ENCODE results near the gene BRIX1.
"Not testable (repeated sequence)": the region's sequence is repeated elsewhere in the genome, so short reads cannot be mapped to it uniquely, and the experiment has no call there.

BRIX1 gene

GRCh38 chr5:34916518-34916917 lies 1.0 kb downstream of the BRIX1 start:
- DNase-seq: no peak

DNA sequence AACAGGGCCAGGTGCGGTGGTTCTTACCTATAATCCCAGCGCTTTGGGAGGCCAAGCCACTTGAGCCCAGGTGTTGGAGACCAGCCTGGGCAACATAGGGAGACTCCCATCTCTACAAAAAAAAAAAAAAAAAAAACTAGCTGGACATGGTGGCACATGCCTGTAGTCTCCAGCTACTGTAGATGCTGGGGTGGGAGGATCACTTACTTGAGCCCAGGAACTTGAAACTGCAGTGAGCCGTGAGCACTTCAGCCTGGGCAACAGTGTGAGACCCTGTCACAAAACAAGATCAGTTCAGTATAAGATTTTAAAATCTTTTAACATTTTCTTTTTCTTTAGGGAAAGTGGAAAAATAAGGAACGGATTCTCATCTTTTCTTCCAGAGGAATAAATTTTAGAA lies 2.5 kb downstream of the BRIX1 start:
- no peak for DNase-seq

- no peak for DNase-seq
Measured at GRCh38 chr5:34919077-34919476, 3.6 kb downstream of the BRIX1 start.

- DNase-seq: not testable (repeated sequence)
Measured at GRCh38 chr5:34923256-34923655, 7.7 kb downstream of the BRIX1 start.

GRCh38 chr5:34923694-34924461 lies 8.4 kb downstream of the BRIX1 start:
- DNase-seq: no peak

DNA sequence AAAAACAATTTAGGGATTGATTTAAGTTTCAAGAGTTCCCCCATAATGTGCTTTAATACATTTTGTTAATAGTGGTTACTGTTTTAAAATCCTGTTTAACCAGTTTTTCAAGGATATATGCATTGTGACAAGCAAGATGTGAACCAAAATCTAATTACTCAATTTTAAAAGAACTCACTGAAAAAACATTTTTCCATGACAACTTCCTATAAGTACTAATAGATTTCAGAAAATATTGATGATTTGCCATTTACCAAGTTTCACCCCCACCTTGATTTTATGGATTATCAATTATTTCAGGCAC lies 8.9 kb downstream of the BRIX1 start:
- DNase-seq: no peak

GRCh38 chr5:34926318-34926888 lies 10.9 kb downstream of the BRIX1 start:
- DNase-seq: no peak

DNA sequence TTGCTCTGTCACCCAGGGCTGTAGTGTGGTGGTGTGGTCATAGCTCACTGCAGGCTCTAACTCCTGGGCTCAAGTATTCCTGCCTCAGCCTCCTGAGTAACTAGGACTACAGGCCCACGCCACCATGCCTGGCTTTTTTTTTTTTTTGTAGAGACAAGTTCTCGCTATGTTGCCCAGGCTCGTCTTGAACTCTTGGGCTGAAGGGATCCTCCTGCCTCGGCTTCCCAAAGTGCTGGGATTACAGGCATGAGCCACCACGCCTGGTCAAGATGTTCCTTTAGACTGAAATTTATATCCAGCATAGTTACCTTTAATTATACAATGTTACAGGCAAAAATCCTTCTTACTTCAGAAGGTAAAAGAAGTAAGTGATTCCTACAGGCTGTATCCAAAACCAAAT lies 12.3 kb downstream of the BRIX1 start:
- DNase-seq: no peak

GRCh38 chr5:34928267-34928666 lies 12.8 kb downstream of the BRIX1 start:
- DNase-seq: no peak

- DNase-seq: peak; percentile 99
Measured at GRCh38 chr5:34929134-34929719, 13.7 kb downstream of the BRIX1 start, which contains the start of gene DNAJC21. Gene DNAJC21 (plus strand): TSS chr5:34929559. CDS start chr5:34929820, 261 bp downstream.

GRCh38 chr5:34929720-34930461 lies 14.4 kb downstream of the BRIX1 start:
- peak; percentile 92 for DNase-seq

GRCh38 chr5:34930462-34930844 lies 14.9 kb downstream of the BRIX1 start:
- no peak for DNase-seq

DNA sequence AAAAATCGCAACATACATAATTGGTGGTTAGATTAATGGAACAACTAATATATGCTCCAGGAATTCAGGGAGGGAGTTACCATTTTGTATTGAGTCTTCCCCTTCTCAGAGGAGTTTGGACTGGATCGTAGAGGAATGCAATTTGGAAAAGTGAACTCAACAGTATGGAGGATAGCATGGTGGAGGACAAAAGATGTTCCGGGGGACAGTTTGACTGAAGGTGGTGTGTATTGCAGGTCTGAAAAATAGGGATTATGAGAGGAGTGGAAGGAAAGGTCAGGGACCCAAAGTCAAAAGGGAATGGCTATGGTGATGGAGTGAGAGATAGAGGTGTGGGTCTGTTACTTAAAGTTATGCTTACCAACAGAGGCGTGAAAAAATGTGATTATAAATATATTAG lies 15.4 kb downstream of the BRIX1 start:
- DNase-seq: no peak

GRCh38 chr5:34932947-34933346 lies 17.4 kb downstream of the BRIX1 start:
- no peak for DNase-seq

DNA sequence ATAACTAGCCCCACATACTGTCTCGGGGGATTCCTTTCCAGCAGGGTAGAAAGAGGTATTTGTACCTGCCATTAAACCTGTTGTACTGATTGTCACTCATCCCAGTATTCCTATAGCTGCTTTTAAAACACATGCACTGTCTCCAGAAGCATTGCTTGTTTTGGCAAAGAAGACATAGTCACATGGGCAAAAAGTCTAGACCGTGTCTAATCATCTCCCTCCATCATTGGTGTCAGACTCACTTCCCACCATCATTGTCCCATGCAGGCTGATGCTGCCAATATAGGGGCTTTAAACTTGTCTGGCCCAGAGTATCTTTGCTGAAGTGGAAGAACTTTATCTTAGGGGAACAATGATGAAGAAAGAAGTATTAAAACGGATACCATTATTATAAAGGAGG lies 26.4 kb downstream of the BRIX1 start:
- no peak for DNase-seq

DNA sequence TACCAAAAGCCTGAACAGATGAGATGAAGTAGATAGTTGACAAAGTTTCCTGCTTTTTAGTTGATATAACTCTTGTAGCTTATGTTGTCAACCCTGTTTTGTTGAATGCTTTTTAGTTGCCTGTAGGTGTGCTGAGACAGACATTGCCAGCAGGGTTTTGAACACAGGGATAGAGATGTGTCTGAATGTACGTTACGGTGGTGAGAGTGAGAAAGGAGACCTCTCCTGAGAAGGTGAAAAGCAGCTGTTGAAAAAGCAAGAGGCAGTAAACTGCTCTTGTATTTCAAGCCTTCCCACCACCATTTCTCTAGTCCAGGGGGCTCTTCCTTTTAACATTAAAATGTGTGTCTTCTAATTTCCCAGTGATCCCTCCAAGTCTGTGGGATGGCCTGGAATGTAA lies 28.5 kb downstream of the BRIX1 start:
- DNase-seq: no peak

DNA sequence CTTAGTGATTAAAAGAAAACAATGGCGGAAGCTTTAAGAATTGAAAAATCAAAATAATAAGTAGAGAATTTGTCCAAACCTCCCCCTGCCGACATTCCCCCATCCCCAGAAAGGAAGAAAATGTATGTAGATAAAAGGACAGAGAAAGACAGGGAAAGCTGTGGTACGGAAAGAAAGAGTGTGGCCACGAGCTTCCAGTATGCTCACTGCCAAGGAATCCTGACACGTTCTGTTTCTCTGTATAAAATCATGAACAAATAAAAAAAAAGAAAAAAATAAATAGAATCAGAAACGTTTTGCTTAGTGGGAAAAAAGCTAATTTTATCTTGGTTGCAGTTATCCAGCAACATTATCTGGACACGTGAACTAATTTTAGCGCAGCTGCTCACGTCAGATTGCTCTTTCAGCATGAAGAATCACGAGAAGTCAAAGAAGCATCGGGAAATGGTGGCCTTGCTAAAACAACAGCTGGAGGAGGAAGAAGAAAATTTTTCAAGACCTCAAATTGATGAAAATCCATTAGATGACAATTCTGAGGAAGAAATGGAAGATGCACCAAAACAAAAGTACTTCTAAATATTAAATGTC lies 29.0 kb downstream of the BRIX1 start:
- no peak for DNase-seq

DNA sequence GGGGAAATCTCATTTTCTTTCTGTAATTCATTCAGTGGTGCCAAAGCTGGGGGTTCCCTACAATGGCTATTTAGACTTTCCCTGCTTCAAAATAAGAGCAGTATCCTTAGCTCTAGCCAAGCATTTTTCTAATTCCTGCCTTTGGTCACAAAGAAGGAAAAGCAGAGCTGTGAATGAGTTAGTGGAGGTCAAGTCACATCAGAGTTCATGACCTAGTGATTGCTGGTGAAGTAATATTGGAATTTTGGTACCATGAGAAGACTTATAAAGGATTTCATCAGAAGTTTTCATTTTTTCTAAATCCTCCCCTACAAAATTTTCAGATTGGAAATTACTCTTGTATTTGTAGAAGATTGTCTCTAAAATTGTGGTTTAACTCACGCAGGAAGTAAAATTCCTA lies 41.8 kb downstream of the BRIX1 start:
- no peak for DNase-seq

DNA sequence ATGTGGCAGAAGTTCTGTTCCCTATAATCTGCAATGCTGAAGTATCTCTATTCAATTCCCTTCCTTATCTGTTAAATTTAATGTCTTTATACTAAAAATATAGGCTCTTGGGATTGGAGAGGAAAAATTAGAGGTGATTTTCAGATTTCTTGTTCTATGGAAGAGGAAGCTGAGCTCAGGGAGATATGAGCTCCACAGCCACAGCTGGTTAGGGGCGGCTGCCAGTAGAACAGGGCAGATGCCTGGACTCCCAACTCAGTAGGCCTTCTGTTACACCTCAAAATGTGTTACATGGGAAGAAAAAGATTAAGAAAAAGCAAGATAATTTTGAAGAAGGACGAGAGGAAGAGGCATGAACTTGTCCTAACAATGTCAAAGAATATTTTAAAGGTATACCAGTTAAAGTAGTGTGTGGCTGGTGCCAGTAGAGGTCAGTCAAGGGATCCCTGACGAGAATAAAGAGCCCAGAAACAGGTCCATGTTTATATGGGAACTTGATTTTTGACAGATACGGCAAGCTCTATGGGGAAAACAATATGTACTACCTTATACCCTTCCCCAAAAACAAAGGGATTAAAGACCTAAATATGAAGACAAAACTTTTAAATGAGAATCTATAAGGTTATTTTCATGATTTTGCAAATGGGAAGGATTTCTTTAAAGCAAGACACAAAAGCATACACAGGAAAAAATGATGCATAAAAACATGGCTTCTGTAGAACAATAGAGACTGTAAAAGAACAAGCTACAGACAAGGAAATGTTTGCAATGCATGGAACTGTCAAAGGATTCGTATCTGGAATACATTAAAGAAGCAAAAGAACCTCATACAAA lies 42.6 kb downstream of the BRIX1 start:
- no peak for DNase-seq

DNA sequence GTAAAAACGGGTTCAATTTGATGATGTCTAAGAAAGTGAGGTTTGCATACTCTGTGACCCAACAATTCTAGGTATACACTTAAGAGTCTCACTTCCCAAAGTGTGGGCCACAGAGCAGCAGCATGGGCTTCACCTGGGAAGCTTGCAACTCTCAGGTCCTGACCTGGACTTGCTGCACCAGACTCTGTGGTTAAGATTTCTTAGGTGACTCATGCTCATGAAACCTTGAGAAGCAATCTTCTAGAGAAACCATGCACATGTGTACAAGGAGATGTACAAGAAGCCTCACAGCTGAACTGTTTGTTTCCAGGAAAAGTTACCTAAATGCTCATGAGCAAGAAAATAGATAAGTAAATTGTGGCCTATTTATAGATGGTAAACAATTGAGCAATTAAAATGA lies 43.8 kb downstream of the BRIX1 start:
- no peak for DNase-seq

DNA sequence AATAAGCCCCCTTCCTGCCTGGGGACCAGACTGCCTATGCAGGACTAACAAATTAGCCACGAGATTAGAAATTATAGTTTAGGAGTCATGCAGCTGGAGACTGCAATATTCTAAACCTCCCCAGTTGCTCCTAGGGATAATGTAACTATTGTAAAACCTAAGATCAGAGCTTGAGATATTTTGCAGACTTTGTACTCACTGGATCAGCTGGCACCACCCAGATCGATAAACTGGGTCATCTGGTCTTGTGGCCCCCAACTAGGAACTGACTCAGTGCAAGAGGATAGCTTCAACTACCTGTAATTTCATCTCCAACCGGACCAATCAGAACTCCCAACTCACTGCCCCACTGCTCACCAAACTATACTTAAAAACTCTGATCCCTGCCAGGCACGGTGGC lies 52.0 kb downstream of the BRIX1 start:
- no peak for DNase-seq

GRCh38 chr5:34968258-34968657 lies 52.7 kb downstream of the BRIX1 start:
- no peak for DNase-seq

GRCh38 chr5:34970552-34970951 lies 55.0 kb downstream of the BRIX1 start:
- DNase-seq: no peak

Measured in right forelimb (tissue), 1 donor.